ENCODE measurements around the gene ATP10A. TPM values are rescaled to one million over a fixed set of nuclear protein-coding genes. Genes with fewer than 3 reads are reported as not detected.

Gene ATP10A
- total RNA-seq, 4 donors from 2014 or later: 1.6 to 8.2 (median 3.7) TPM

- TF ChIP-seq CTCF (IDR thresholded peaks at IDR 0.05) (no peak), POLR2A (IDR thresholded peaks at IDR 0.05) (no peak)
- intact Hi-C loops (cut with DNase I; ENCODE audit: low total_unique reads): no loop called here
- DNase-seq (ENCODE audit: low spot score in 2 of 2): peak; percentile 41 to 82
- H3K4me3 ChIP-seq (ENCODE audit: low read depth, poor library complexity, severe bottlenecking): no peak overlapping the region
- WGBS, 2 donors: 29 to 67% methylated on average over 4 of the region's 4 CpGs
Observed at GRCh38 chr15:25737218-25737643, 125.9 kb downstream of the ATP10A start.

GRCh38 chr15:25736461-25736860 is 126.7 kb downstream of the ATP10A start:
- H3K4me3 ChIP-seq (ENCODE audit: low read depth, poor library complexity, severe bottlenecking): no peak overlapping the region
- intact Hi-C loops (cut with DNase I; ENCODE audit: low total_unique reads): no loop called here
- DNase-seq (ENCODE audit: low spot score in 2 of 2): no peak
- 68 to 78% methylated on average over 3 of the region's 3 CpGs for WGBS, 2 donors
- no peak for TF ChIP-seq CTCF (IDR thresholded peaks at IDR 0.05)
- TF ChIP-seq POLR2A (IDR thresholded peaks at IDR 0.05): no peak

GRCh38 chr15:25735550-25736384 is 127.4 kb downstream of the ATP10A start:
- 88 to 95% methylated on average over 30 of the region's 30 CpGs for WGBS, 2 donors
- H3K4me3 ChIP-seq (ENCODE audit: low read depth, poor library complexity, severe bottlenecking): no peak overlapping the region
- no peak for DNase-seq (ENCODE audit: low spot score in 2 of 2)
- intact Hi-C loops (cut with DNase I; ENCODE audit: low total_unique reads): no loop called here
- TF ChIP-seq CTCF (IDR thresholded peaks at IDR 0.05) (no peak), POLR2A (IDR thresholded peaks at IDR 0.05) (no peak)

- intact Hi-C loops (cut with DNase I; ENCODE audit: low total_unique reads): no loop called here
- DNase-seq (ENCODE audit: low spot score in 2 of 2): no peak
- H3K4me3 ChIP-seq (ENCODE audit: low read depth, poor library complexity, severe bottlenecking): no peak overlapping the region
- 86 to 92% methylated on average over 16 of the region's 17 CpGs for WGBS, 2 donors
- TF ChIP-seq CTCF (IDR thresholded peaks at IDR 0.05) (no peak), POLR2A (IDR thresholded peaks at IDR 0.05) (no peak)
Observed at GRCh38 chr15:25734680-25735355, 128.3 kb downstream of the ATP10A start.

- TF ChIP-seq POLR2A (IDR thresholded peaks at IDR 0.05) (no peak), CTCF (IDR thresholded peaks at IDR 0.05) (no peak)
- intact Hi-C loops (cut with DNase I; ENCODE audit: low total_unique reads): no loop called here
- 81 to 85% methylated on average over 22 of the region's 22 CpGs for WGBS, 2 donors
- no peak for DNase-seq (ENCODE audit: low spot score in 2 of 2)
- H3K4me3 ChIP-seq (ENCODE audit: low read depth, poor library complexity, severe bottlenecking): no peak overlapping the region
Observed at GRCh38 chr15:25733856-25734679, 129.1 kb downstream of the ATP10A start.
